ENCODE results near the gene SSH3. TPM values are rescaled to one million over a fixed set of nuclear protein-coding genes. Genes with fewer than 3 reads are reported as not detected.
A peak's percentile ranks its signal among the peaks of the same experiment; 100 is the strongest.

SSH3 gene
- total RNA-seq, 1 experiment from 2014 or later, result 5.5 TPM

- no peaks in the 10 kb centered on the region for H3K4me1 ChIP-seq (ENCODE audit: insufficient read depth, low read length, poor library complexity, severe bottlenecking)
- CTCF ChIA-PET, result interaction anchor here (0.6 to 1.9 kb wide), 6 partner anchors 17 to 227 kb away, joined by 3 to 5 read pairs (median 4); no protein-coding TSS in a partner anchor
- no TSS peak for BruUV-seq (replicated peaks)
- H3K9me3 ChIP-seq (ENCODE audit: low read depth, low read length, poor library complexity, severe bottlenecking), result no peaks in the 10 kb centered on the region
- H3K36me3 ChIP-seq (ENCODE audit: insufficient read depth, low read length, poor library complexity, severe bottlenecking), result no peaks in the 10 kb centered on the region
- no peak for TF ChIP-seq CTCF (conservative IDR thresholded peaks at IDR 0.05; ENCODE audit: low read depth, low read length)
- no peak for TF ChIP-seq EZH2 (IDR thresholded peaks at IDR 0.05; ENCODE audit: borderline replicate concordance, low read depth, low read length, poor library complexity, severe bottlenecking)
- intact Hi-C loops (cut with micrococcal nuclease; ENCODE audit: unreplicated experiment), result no loop called here
- no peaks in the 10 kb centered on the region for H3K27me3 ChIP-seq (replicated peaks; ENCODE audit: insufficient read depth, low read depth, low read length, poor library complexity)
- no peak for DNase-seq (ENCODE audit: low spot score)
- POLR2A ChIA-PET (ENCODE audit: low non-redundant PET), result no interaction called here
- H3K4me3 ChIP-seq (ENCODE audit: low read depth, low read length, poor library complexity, severe bottlenecking), result no peak overlapping the region
- no peak overlapping the region for H3K27ac ChIP-seq (ENCODE audit: low read depth, low read length, poor library complexity, severe bottlenecking)
Measured at GRCh38 chr11:67345247-67345919, 42.1 kb downstream of the SSH3 start.

- Histone ChIP-seq H3K4me3 (ENCODE audit: low read depth, low read length, poor library complexity, severe bottlenecking) (no peak overlapping the region), H3K27me3 (replicated peaks; ENCODE audit: insufficient read depth, low read depth, low read length, poor library complexity) (no peaks in the 10 kb centered on the region), H3K4me1 (ENCODE audit: insufficient read depth, low read length, poor library complexity, severe bottlenecking) (no peaks in the 10 kb centered on the region), H3K9me3 (ENCODE audit: low read depth, low read length, poor library complexity, severe bottlenecking) (no peaks in the 10 kb centered on the region), H3K36me3 (ENCODE audit: insufficient read depth, low read length, poor library complexity, severe bottlenecking) (no peaks in the 10 kb centered on the region), H3K27ac (ENCODE audit: low read depth, low read length, poor library complexity, severe bottlenecking) (no peak overlapping the region)
- DNase-seq (ENCODE audit: low spot score), result peak; percentile 60
- intact Hi-C loops (cut with micrococcal nuclease; ENCODE audit: unreplicated experiment), result no loop called here
- no TSS peak for BruUV-seq (replicated peaks)
- ChIA-PET CTCF (interaction anchor here (0.5 to 1.9 kb wide), 7 partner anchors 10 to 99 kb away, joined by 3 to 5 read pairs (median 4); partner anchors contain the start of gene CLCF1), POLR2A (ENCODE audit: low non-redundant PET) (interaction anchor here (0.6 to 0.9 kb wide), 2 partner anchors 29 to 145 kb away, joined by 3 to 4 read pairs; no protein-coding TSS in a partner anchor)
- peak; percentile 84 for TF ChIP-seq CTCF (conservative IDR thresholded peaks at IDR 0.05; ENCODE audit: low read depth, low read length)
- no peak for TF ChIP-seq EZH2 (IDR thresholded peaks at IDR 0.05; ENCODE audit: borderline replicate concordance, low read depth, low read length, poor library complexity, severe bottlenecking)
Measured at GRCh38 chr11:67345920-67346819, 42.8 kb downstream of the SSH3 start.

GRCh38 chr11:67347964-67348749 is 44.8 kb downstream of the SSH3 start:
- intact Hi-C loops (cut with micrococcal nuclease; ENCODE audit: unreplicated experiment), result no loop called here
- no peak for DNase-seq (ENCODE audit: low spot score)
- CTCF ChIA-PET, result interaction anchor here (0.6 kb wide), 1 partner anchor 28 kb away, joined by 7 read pairs; no protein-coding TSS in a partner anchor

More at GRCh38 chr11:67347964-67348749, 44.8 kb downstream of the SSH3 start:
- H3K27ac ChIP-seq (ENCODE audit: low read depth, low read length, poor library complexity, severe bottlenecking), result no peak overlapping the region
- H3K4me3 ChIP-seq (ENCODE audit: low read depth, low read length, poor library complexity, severe bottlenecking), result no peak overlapping the region
- POLR2A ChIA-PET (ENCODE audit: low non-redundant PET), result no interaction called here
- no peaks in the 10 kb centered on the region for H3K36me3 ChIP-seq (ENCODE audit: insufficient read depth, low read length, poor library complexity, severe bottlenecking)
- no peaks in the 10 kb centered on the region for H3K27me3 ChIP-seq (replicated peaks; ENCODE audit: insufficient read depth, low read depth, low read length, poor library complexity)
- BruUV-seq (replicated peaks), result no TSS peak
- no peaks in the 10 kb centered on the region for H3K9me3 ChIP-seq (ENCODE audit: low read depth, low read length, poor library complexity, severe bottlenecking)
- TF ChIP-seq CTCF (conservative IDR thresholded peaks at IDR 0.05; ENCODE audit: low read depth, low read length), result no peak
- no peak for TF ChIP-seq EZH2 (IDR thresholded peaks at IDR 0.05; ENCODE audit: borderline replicate concordance, low read depth, low read length, poor library complexity, severe bottlenecking)
- peaks cover 9% of the 10 kb centered on the region for H3K4me1 ChIP-seq (ENCODE audit: insufficient read depth, low read length, poor library complexity, severe bottlenecking)

Data from A673 (cell line).